OCI-M2 (cell line): ENCODE measurements around the gene ACTR10.
"Not testable (repeated sequence)": the region's sequence is repeated elsewhere in the genome, so short reads cannot be mapped to it uniquely, and the experiment has no call there.

Experiments used
- DNase-seq: peaks from one replicate; lab custom pipeline; 2025; ENCODE audit not compliant: unreplicated experiment; lab: John Stamatoyannopoulos, UW

The ACTR10 gene

DNA sequence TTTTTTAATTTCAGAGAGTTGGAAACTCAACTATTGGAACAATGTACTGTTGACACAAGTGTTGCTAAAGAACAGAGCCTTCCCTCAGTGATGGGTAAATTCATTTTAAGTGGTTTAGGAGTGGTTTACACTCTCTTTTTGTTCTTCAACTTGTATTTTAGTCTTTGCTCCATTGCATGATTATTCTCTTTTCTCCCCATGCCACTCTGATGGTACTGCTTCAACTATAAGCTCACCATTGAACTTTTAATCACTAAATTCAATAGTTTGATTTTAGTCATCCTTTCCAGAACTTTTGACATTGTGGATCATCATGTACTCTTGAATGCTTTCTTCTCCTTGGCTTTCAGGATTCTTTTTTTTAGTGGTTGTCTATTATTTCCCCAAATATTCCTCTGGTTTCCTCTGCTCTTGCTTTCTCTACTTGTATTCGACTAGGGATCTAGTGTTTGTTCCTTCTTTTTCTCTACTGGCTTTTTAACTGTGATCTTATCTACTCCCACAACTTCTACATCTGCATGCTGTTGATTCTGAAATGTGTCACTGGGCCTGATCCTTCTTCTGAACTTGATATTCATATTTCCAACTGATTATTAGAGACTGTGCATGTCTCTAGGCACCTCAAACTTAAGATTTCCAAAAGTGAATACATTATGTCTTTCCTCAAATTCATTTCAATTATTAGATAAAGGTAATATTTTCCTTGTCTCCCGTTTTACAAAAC, 15.4 kb downstream of the ACTR10 start:
- DNase-seq, result no peak

- no peak for DNase-seq
Measured at GRCh38 chr14:58216544-58216943, 16.6 kb downstream of the ACTR10 start.

DNA sequence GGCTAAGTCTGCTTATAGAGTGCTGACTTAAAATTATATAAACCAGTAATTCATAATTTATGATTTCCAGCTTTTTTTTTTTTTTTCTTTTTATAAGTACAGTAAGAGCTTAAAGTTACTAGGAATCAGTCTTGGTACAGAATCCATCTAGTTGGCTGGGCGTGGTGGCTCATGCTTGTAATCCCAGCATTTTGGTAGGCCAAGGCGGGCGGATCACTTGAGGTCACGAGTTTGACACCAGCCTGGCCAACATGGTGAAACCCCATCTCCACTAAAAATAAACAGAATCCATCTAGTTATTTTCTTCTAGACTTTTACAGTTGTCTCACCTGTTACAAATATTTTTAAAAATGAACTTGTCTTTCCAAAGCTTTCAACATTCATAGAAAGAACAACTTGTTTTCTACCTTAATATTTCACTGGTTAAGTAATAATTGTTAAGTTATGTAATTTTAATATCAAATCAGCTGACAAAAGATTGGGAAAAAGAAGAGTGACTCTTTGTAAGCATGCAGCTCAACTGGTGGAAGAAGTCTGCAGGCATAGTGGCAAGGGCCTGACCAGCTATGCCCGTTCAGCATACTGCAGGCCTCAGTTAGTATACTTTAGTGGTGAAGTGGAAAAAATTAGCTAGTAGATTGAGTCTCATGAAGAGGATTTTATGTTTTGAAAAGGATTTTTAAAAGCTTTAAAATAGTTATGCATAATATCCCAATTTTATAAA, 27.3 kb downstream of the ACTR10 start:
- DNase-seq, result no peak

DNA sequence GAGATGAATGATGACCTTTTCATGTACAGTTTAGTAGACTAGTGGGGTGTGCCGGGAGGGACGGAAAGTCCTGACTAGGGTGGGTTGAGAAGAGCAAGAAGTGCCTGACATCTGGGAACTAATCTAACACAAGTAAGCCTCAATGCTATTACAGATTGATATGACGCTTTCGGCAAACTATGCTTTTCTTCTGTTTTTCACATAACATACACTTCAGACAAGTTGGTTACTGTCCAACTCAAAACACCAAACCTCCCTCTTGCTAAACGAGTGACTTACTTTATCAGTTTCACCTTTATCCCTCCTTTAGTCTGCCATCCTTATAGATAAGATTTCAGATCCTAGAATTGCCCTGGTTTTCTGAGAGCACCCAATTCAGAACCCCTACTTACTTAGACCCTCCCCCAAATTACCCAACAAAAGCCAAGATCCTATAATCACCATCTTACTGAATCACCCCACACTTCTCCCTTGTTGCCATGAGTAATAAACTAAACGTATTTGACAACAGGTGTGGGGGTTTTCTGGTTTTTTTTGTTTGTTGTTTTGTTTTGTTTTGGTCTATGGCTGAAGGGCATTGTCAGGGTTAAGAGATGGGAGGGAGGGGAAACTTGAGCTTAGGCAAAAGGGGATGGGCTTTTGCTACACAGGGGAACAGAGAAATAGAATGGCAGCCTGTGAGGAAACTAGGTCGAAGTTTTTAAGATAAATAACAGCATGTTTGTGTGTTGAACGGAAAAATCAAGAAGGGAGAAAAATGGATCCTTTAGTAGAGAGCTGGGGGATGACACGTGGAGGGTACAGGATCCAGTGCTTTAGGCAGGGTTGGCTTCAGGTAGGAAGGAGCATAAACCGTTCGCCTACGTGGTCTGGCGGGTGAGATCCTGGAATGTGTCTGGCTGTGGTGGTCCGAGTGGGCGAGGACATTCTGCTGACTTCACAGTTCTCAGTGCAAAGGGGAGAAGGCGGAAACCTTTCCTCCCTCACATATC, 38.6 kb downstream of the ACTR10 start:
- DNase-seq, result peak; percentile 85

GRCh38 chr14:58239244-58240195, 39.6 kb downstream of the ACTR10 start:
- peak; percentile 87 for DNase-seq

DNA sequence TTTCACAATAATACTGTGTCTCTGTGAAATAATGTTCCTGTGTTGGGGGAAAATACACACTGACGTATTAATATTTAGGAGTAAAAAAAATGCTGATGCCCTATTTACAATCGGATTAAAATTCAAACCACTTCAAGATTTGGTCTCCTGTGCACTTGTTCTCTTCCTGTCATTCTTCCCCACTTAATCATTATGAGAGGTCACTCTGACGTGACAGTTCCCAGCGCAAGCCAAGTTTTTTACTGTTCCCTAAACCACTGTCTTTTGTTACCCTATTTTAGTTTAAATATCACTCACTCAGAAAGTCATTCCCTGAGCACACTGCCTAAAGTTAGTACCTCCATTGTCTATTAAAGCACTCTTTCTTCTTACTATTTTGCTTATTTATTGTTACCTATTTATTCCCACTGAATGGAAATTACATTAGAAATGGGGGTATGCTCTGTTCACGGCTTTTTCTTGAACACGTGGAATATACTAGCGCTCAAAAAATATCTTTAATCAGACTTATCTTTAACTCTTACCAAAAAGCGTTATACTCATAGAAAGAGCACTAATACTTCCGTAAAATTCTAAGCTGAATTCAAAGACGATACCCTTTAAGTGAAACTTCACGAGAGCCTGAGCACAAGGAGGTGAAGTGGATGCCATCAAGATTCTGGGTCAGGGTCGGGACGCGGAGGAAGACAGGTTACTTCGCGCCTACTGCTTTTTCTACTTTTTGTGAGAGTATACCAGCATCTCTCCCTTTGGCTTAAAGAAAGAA, 44.0 kb downstream of the ACTR10 start:
- peak; percentile 54 for DNase-seq

DNA sequence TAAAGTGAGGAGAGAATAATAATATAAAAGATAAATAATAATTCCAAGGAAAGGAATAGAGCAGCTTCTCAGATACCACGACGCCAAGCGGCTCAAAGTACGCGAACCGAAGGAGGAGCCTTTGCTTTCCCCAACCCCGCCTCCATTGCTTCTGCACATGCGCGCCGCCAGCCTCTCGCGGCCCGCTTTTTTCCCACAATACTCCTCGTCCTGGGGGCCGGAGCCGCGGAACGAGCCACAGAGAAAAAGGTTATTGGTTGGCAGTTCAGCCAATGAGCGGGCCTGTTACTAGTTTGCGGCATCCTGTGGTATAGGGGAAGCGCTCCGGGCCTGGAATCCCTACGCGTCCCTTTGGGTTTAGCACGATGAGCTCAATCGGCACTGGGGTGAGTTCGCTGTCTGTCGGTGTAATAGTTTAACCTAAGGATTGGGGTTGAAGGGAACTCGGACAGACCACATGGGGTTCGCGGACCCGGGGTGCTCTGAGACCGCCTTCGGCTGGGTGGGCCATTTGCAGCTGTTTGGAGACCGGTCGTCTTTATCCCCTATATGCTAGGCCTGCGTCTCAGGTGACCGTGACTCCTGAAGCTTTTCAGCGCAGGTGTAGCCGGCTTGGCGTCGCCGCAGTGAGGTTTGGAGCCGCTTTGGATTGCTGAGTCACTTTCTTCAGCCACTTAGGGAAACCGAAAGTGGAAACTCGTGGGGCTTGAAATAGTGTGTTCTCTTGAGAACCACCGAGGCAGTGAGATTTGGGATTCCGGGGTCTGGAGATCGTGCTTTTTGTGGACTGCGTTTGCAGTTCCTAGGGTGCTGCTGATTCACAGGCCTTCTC, 44.8 kb downstream of the ACTR10 start, which contains the start of gene PSMA3:
PSMA3 (plus strand) TSS at position 288 of the 832 bp plus-strand sequence; CDS start at position 366, 78 bp downstream.
- peak; percentile 82 for DNase-seq

DNA sequence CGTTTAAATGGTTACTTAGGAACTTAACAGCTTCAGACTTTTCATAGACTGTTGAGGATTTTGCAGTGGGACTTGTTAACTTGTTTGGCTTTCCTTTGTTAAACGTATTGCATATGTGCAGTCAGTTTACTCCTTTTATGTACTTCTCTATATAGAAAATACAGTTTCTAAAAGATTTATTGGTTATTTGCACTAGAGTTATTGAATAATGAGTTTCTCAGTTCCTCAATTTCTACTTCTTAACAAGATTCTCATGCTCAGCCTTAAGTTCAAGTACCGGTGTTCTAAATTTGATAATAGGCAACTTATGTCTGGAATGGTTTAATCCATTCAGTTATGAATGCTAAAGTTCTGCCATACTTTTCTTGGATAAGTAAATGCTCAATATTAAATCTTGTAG, 45.6 kb downstream of the ACTR10 start:
- no peak for DNase-seq

DNA sequence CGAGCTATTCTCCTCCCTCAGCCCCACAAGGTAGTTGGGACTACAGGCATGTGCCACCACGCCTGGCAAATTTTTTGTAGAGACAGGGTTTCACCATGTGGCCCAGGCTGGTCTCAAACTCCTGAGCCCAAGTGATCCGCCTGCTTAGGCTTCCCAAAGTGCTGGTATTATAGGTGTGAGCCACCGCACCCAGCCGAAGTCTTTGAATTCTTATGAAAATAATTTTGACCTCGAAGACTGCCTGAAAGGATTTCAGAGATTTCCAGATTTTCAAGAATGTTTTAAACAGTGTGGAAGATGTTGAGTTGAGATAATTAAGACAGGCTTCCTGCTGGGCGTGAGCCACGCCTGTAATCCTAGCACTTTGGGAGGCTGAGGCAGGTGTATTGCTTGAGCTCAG, 49.7 kb downstream of the ACTR10 start:
- DNase-seq, result no peak

GRCh38 chr14:58258156-58258555, 58.2 kb downstream of the ACTR10 start:
- DNase-seq, result no peak

GRCh38 chr14:58262005-58262404, 62.1 kb downstream of the ACTR10 start:
- DNase-seq, result not testable (repeated sequence)

GRCh38 chr14:58265401-58265800, 65.5 kb downstream of the ACTR10 start:
- DNase-seq, result no peak

DNA sequence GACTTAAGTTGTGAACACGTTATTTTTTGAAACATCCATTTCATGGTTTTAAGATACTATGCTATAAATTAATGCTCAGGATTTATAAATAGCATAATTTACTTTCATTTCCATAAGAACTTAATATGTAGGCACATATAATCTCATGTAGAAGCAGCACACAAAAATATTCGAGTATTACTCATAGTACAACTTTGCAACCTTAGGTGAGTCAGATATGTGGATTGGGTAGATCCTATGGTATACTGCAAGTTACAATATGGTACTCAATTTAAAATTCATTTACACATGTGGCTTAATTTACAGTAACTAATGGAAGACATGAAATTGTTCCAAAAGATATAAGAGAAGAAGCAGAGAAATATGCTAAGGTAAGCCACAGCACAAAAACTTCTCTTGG, 70.7 kb downstream of the ACTR10 start:
- DNase-seq, result no peak

DNA sequence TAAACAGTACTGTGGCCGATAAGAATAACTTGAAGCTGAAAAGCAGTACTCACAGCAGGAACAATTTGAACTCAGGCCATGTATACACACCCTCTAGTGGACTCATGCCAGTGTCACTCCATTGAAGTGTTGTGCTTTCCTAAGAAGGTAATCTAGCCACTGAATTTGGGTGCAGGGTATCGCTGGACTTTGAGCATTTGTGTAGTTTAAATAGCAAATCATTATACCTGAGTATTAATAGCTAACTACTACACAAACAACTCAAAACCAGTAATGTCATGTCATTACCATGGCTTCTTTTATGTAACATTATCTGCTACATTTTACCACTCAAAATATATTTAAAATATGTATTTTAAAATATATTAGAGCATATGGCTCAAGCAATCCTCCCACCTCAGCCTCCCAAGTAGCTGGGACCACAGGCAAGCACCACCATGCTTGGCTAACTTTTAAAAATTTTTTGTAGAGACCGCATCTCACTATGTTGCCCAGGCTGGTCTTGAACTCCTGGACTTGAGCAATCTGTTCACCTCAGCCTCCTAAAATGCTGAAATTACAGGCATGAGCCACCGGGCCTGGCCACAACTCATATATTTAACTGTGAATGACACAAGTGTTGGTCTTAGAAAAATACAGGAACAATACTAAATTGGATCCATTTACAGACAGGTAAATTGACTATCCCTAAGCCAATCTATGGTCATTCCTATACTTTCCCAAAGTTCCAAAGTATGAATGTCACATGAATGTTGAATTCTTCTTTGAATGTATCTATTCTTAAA, 72.8 kb downstream of the ACTR10 start:
- DNase-seq, result no peak

GRCh38 chr14:58274881-58275280, 74.9 kb downstream of the ACTR10 start:
- no peak for DNase-seq

DNA sequence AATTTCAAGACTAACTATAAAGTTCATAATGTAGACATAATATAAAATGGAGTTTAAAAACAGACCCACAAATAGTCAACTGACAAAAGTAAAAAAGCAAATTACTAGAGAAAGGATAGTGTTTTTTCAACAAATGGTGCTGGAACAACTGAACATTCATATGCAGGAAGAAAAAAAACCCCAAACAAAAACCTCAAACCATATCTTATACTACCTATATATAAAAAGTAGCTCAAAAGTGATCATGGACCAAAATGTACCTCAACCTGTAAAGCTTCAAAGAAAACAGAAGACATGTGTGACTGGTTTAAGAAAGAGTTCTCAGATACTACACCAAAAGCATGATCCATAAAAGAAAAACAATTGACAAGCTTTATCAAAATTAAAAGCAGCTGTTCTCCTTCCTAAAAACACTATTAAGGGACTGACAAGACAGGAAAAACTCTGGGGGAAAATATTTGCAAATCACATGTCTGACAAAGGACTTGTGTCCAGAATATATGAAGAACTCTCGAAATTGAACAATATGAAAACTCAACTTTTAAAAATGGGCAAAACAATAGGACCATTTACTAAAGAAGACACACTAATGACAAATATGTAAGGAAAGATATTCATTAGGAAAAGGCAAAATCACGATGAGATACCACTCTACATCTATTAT, 75.7 kb downstream of the ACTR10 start:
- DNase-seq, result no peak

DNA sequence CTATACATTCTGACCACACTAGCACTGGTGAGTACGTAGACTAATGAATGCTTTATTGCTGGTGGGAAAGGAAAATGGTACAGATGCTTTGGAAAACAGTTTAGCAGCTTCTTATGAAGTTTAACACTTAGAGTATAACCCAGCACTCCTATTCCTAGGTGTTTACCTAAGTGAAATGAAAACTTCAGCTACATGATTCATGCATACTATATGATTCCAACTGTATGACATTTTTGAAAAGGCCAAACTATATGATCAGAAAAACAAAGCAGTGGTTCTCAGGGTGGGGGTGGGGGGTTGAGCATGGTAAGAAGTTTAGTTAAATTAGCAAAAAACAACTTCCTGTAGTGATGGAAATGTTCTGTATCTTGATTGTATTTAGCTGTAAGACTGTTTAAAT, 76.3 kb downstream of the ACTR10 start:
- no peak for DNase-seq
